ENCODE data around the gene EVPL. TPM values are rescaled to one million over a fixed set of nuclear protein-coding genes. Genes with fewer than 3 reads are reported as not detected.

Gene EVPL
- total and polyA plus RNA-seq, 10 of the 15 experiments (the other 5 are each of a cell fraction or from before 2014, with no cell fraction given): 0.03 TPM; not detected in 9

GRCh38 chr17:76033139-76033538 lies 6.0 kb upstream of the EVPL start:
- DNase-seq (ENCODE audit: low read depth, low spot score) (no peak), ATAC-seq (no peak), FAIRE-seq (no peak)
- Histone ChIP-seq H3K79me2 (ENCODE audit: control insufficient read depth, insufficient read depth, low read length) (no peaks in the 10 kb centered on the region), H3K9ac (ENCODE audit: control insufficient read depth, insufficient read depth, low read length) (no peak overlapping the region), H3K4me1 (ENCODE audit: control insufficient read depth, insufficient read depth, low read length) (no peaks in the 10 kb centered on the region), H3K27me3 (replicated peaks in 1 of 2; ENCODE audit: control insufficient read depth in 2 of 2, insufficient read depth in 2 of 2, low read length in 1 of 2) (no peaks in the 10 kb centered on the region), H3K4me2 (ENCODE audit: control insufficient read depth, insufficient read depth) (no peak overlapping the region), H3K4me3 (no peak overlapping the region), H3K27ac (ENCODE audit: control insufficient read depth, insufficient read depth) (no peak overlapping the region), H4K20me1 (ENCODE audit: control insufficient read depth, insufficient read depth) (no peaks in the 10 kb centered on the region), H3K36me3 (ENCODE audit: control insufficient read depth in 2 of 2, insufficient read depth in 2 of 2, low read length in 1 of 2) (peaks cover 0 to 6% of the 10 kb centered on the region in 2 experiments; a peak in 2 of 4 replicates), H2AFZ (ENCODE audit: control insufficient read depth, low read depth, low read length) (no peak overlapping the region), H3K9me3 (replicated peaks; ENCODE audit: control insufficient read depth, insufficient read depth, low read length) (no peaks in the 10 kb centered on the region)
- ChIA-PET SMC1A (ENCODE audit: uncharacterized antibody, unreplicated experiment) (interaction anchor here (1.1 kb wide), 1 partner anchor 30 kb away, joined by 3 read pairs; no protein-coding TSS in a partner anchor), RAD21 (ENCODE audit: unreplicated experiment) (interaction anchor here (1.4 kb wide), 1 partner anchor 15 kb away, joined by 3 read pairs; no protein-coding TSS in a partner anchor), POLR2A (interaction anchor here (0.7 kb wide), 1 partner anchor 129 kb away, joined by 3 read pairs; the partner anchor contains the start of gene MRPL38), CTCF (interaction anchor here (0.7 to 1.6 kb wide), 3 partner anchors 19 to 246 kb away, joined by 4 to 5 read pairs (median 4); no protein-coding TSS in a partner anchor)
- TF ChIP-seq SIX5 (IDR thresholded peaks at IDR 0.05; ENCODE audit: low read depth, low read length, severe bottlenecking): no peak
- no peak for TF ChIP-seq RB1 (IDR thresholded peaks at IDR 0.05; ENCODE audit: borderline replicate concordance)
- TF ChIP-seq MXI1 (IDR thresholded peaks at IDR 0.05; ENCODE audit: low read depth, low read length): no peak
- TF ChIP-seq DPF2 (IDR thresholded peaks at IDR 0.05): no peak
- TF ChIP-seq YBX1 (IDR thresholded peaks at IDR 0.05): no peak
- TF ChIP-seq SREBF1 (IDR thresholded peaks at IDR 0.05; ENCODE audit: low read length): no peak
- TF ChIP-seq TCF3 (IDR thresholded peaks at IDR 0.05; ENCODE audit: borderline replicate concordance, insufficient read depth, low read depth, low read length): no peak
- no peak for TF ChIP-seq NR2C2 (IDR thresholded peaks at IDR 0.05; ENCODE audit: borderline replicate concordance, control insufficient read depth, insufficient read length, low read depth)
- TF ChIP-seq REST (IDR thresholded peaks at IDR 0.05; ENCODE audit: low read depth, low read length): no peak
- no peak for TF ChIP-seq CHD4 (IDR thresholded peaks at IDR 0.05)
- no peak for TF ChIP-seq ZNF687 (IDR thresholded peaks at IDR 0.05)
- no peak for TF ChIP-seq NFYB (IDR thresholded peaks at IDR 0.05; ENCODE audit: insufficient read depth, low read depth, low read length)
- no peak for TF ChIP-seq RAD21 (IDR thresholded peaks at IDR 0.05; ENCODE audit: insufficient read depth, low read depth, low read length)
- no peak for TF ChIP-seq NFXL1 (IDR thresholded peaks at IDR 0.05; ENCODE audit: borderline replicate concordance)
- no peak for TF ChIP-seq LARP7 (IDR thresholded peaks at IDR 0.05)
- WGBS (ENCODE audit: insufficient coverage, insufficient replicate concordance, low lambda C conversion rate, missing lambda C conversion rate): 78% methylated on average over 6 of the region's 6 CpGs
- in situ Hi-C loops (cut with MboI): no loop called here
- no TSS peak for BruUV-seq (replicated peaks)
- intact Hi-C loops (cut with micrococcal nuclease; ENCODE audit: unreplicated experiment): no loop called here

Data from GM12878 (cell line).